ENCODE data around the gene RASGRF2.
"Not testable (repeated sequence)": the region's sequence is repeated elsewhere in the genome, so short reads cannot be mapped to it uniquely, and the experiment has no call there.

RASGRF2 gene

GRCh38 chr5:81020478-81021167, 60.5 kb downstream of the RASGRF2 start:
- in situ Hi-C loops (cut with MboI; ENCODE audit: low sequenced_read_pairs), result no loop called here

- in situ Hi-C loops (cut with MboI; ENCODE audit: low sequenced_read_pairs), result no loop called here
Measured at GRCh38 chr5:81021486-81021885, 61.3 kb downstream of the RASGRF2 start.

- in situ Hi-C loops (cut with MboI; ENCODE audit: low sequenced_read_pairs), result no loop called here
Measured at GRCh38 chr5:81021951-81022687, 62.0 kb downstream of the RASGRF2 start.

- in situ Hi-C loops (cut with MboI; ENCODE audit: low sequenced_read_pairs), result no loop called here
Measured at GRCh38 chr5:81022688-81023084, 62.5 kb downstream of the RASGRF2 start.

GRCh38 chr5:81023261-81023970, 63.3 kb downstream of the RASGRF2 start:
- in situ Hi-C loops (cut with MboI; ENCODE audit: low sequenced_read_pairs), result no loop called here

GRCh38 chr5:81027481-81028058, 67.4 kb downstream of the RASGRF2 start:
- in situ Hi-C loops (cut with MboI; ENCODE audit: low sequenced_read_pairs), result no loop called here

- in situ Hi-C loops (cut with MboI; ENCODE audit: low sequenced_read_pairs), result not testable (repeated sequence)
Measured at GRCh38 chr5:81028888-81029287, 68.7 kb downstream of the RASGRF2 start.

- in situ Hi-C loops (cut with MboI; ENCODE audit: low sequenced_read_pairs), result not testable (repeated sequence)
Measured at GRCh38 chr5:81029736-81030135, 69.6 kb downstream of the RASGRF2 start.

- in situ Hi-C loops (cut with MboI; ENCODE audit: low sequenced_read_pairs), result not testable (repeated sequence)
Measured at GRCh38 chr5:81030236-81031034, 70.3 kb downstream of the RASGRF2 start.

GRCh38 chr5:81035522-81035921, 75.4 kb downstream of the RASGRF2 start:
- in situ Hi-C loops (cut with MboI; ENCODE audit: low sequenced_read_pairs), result no loop called here

GRCh38 chr5:81038495-81038894, 78.3 kb downstream of the RASGRF2 start:
- in situ Hi-C loops (cut with MboI; ENCODE audit: low sequenced_read_pairs), result no loop called here

- in situ Hi-C loops (cut with MboI; ENCODE audit: low sequenced_read_pairs), result no loop called here
Measured at GRCh38 chr5:81044868-81045267, 84.7 kb downstream of the RASGRF2 start.

- in situ Hi-C loops (cut with MboI; ENCODE audit: low sequenced_read_pairs), result no loop called here
Measured at GRCh38 chr5:81045389-81045807, 85.2 kb downstream of the RASGRF2 start.

GRCh38 chr5:81046041-81046440, 85.9 kb downstream of the RASGRF2 start:
- in situ Hi-C loops (cut with MboI; ENCODE audit: low sequenced_read_pairs), result no loop called here

GRCh38 chr5:81052325-81052724, 92.2 kb downstream of the RASGRF2 start:
- in situ Hi-C loops (cut with MboI; ENCODE audit: low sequenced_read_pairs), result no loop called here

- in situ Hi-C loops (cut with MboI; ENCODE audit: low sequenced_read_pairs), result not testable (repeated sequence)
Measured at GRCh38 chr5:81053282-81053681, 93.1 kb downstream of the RASGRF2 start.

- in situ Hi-C loops (cut with MboI; ENCODE audit: low sequenced_read_pairs), result no loop called here
Measured at GRCh38 chr5:81058121-81058520, 98.0 kb downstream of the RASGRF2 start.

GRCh38 chr5:81065492-81065891, 105.3 kb downstream of the RASGRF2 start:
- in situ Hi-C loops (cut with MboI; ENCODE audit: low sequenced_read_pairs), result no loop called here

- in situ Hi-C loops (cut with MboI; ENCODE audit: low sequenced_read_pairs), result no loop called here
Measured at GRCh38 chr5:81066102-81066501, 105.9 kb downstream of the RASGRF2 start.

- in situ Hi-C loops (cut with MboI; ENCODE audit: low sequenced_read_pairs), result no loop called here
Measured at GRCh38 chr5:81067406-81067805, 107.2 kb downstream of the RASGRF2 start.

- in situ Hi-C loops (cut with MboI; ENCODE audit: low sequenced_read_pairs), result no loop called here
Measured at GRCh38 chr5:81068063-81068462, 107.9 kb downstream of the RASGRF2 start.

Data from HL-60/S4 (cell line).